Measurements from ENCODE around the gene ANKRD44.

GRCh38 chr2:196961889-196962288 is 348.7 kb downstream of the ANKRD44 start:
- TF ChIP-seq CTCF (IDR thresholded peaks at IDR 0.05; ENCODE audit: low read depth, low read length): no peak
- no peak for TF ChIP-seq POLR2A (IDR thresholded peaks at IDR 0.05; ENCODE audit: extremely low read depth, insufficient read length)

Measured in NB4 (cell line).